Left kidney (tissue), 2 donors: ENCODE data around the gene GOLGA8B. TPM values are rescaled to one million over a fixed set of nuclear protein-coding genes. Genes with fewer than 3 reads are reported as not detected.
"Not testable (repeated sequence)": the region's sequence is repeated elsewhere in the genome, so short reads cannot be mapped to it uniquely, and the experiment has no call there.

Experiments
- DNase-seq: peaks from one replicate; pipeline ENCODE4 v3.0.0-alpha.2; 2013
- polyA plus RNA-seq: library from polyadenylated mRNA; unstranded; fragments of 120-200 nt; gene quantifications from one replicate; pipeline ENCODE4 v1.2.1, GENCODE V29; 2013; ENCODE audit not compliant: insufficient read length

The GOLGA8B gene
- polyA plus RNA-seq, 1 donor, result 221 TPM

GRCh38 chr15:34598799-34599585, 15.5 kb upstream of the GOLGA8B start:
- no peak for DNase-seq

- DNase-seq, result no peak
These were observed 13.9 kb upstream of the GOLGA8B start for GRCh38 chr15:34597316-34597715.

- DNase-seq, result no peak
These were observed 10.9 kb upstream of the GOLGA8B start for GRCh38 chr15:34594361-34594760.

GRCh38 chr15:34591306-34591705, 7.9 kb upstream of the GOLGA8B start:
- no peak for DNase-seq

GRCh38 chr15:34588046-34588674, 4.7 kb upstream of the GOLGA8B start:
- peak; percentile 70 for DNase-seq

GRCh38 chr15:34585966-34586365, 2.5 kb upstream of the GOLGA8B start:
- not testable (repeated sequence) for DNase-seq

- DNase-seq, result no peak
These were observed 1.5 kb upstream of the GOLGA8B start for GRCh38 chr15:34584996-34585395.

GRCh38 chr15:34584330-34584668, 848 bp upstream of the GOLGA8B start:
- DNase-seq, result no peak

- peak; percentile 14 for DNase-seq
These were observed 735 bp downstream of the GOLGA8B start for GRCh38 chr15:34582461-34583371.

GRCh38 chr15:34581687-34582460, 1.6 kb downstream of the GOLGA8B start:
- DNase-seq, result not testable (repeated sequence)

- DNase-seq, result no peak
These were observed 2.4 kb downstream of the GOLGA8B start for GRCh38 chr15:34581043-34581365.

- not testable (repeated sequence) for DNase-seq
These were observed 3.0 kb downstream of the GOLGA8B start for GRCh38 chr15:34580251-34581042.

GRCh38 chr15:34578283-34578674, 5.2 kb downstream of the GOLGA8B start:
- DNase-seq, result no peak

GRCh38 chr15:34577658-34578282, 5.7 kb downstream of the GOLGA8B start:
- not testable (repeated sequence) for DNase-seq

GRCh38 chr15:34575035-34575434, 8.4 kb downstream of the GOLGA8B start:
- not testable (repeated sequence) for DNase-seq

GRCh38 chr15:34572921-34573320, 10.5 kb downstream of the GOLGA8B start:
- not testable (repeated sequence) for DNase-seq

- DNase-seq, result not testable (repeated sequence)
These were observed 11.3 kb downstream of the GOLGA8B start for GRCh38 chr15:34572019-34572641.

- DNase-seq, result not testable (repeated sequence)
These were observed 13.6 kb downstream of the GOLGA8B start for GRCh38 chr15:34569670-34570396.

GRCh38 chr15:34567174-34567573, 16.3 kb downstream of the GOLGA8B start:
- DNase-seq, result not testable (repeated sequence)
